Heart right ventricle (tissue), 16 donors: Measurements from ENCODE around the gene KLF3. TPM values are rescaled to one million over a fixed set of nuclear protein-coding genes. Genes with fewer than 3 reads are reported as not detected.
A peak's percentile ranks its signal among the peaks of the same experiment; 100 is the strongest.

Experiments
- ATAC-seq, 8 donors: fragments of 200-7000 bp; cut with Tn5 transposase; one replicate each; pipeline ENCODE4 v1.9.1; 2020; ENCODE audit warnings: mild to moderate bottlenecking in 8 of 8, moderate library complexity in 8 of 8, moderate number of reproducible peaks in 1 of 8
- DNase-seq, 2 donors: peaks; one replicate each; pipeline ENCODE4 v3.0.0-alpha.2; 2020
- H3K27ac ChIP-seq, 10 donors: fragments of 200-600 bp; sonication (generic) in 2 of 10; one replicate each; pipeline versions ENCODE4 v1.5.0 to v1.8.0; 2020 to 2022; ENCODE audit warnings: mild to moderate bottlenecking in 3 of 10
- H3K27me3 ChIP-seq, 7 donors: fragments of 200-600 bp; one replicate each; pipeline ENCODE4 v1.8.0; 2021 to 2022; ENCODE audit warnings: mild to moderate bottlenecking in 2 of 7
- H3K36me3 ChIP-seq, 9 donors: fragments of 200-600 bp; sonication (generic) in 1 of 9; one replicate each; pipeline versions ENCODE4 v1.5.0 to v1.8.0; 2020 to 2022; ENCODE audit warnings: mild to moderate bottlenecking in 2 of 9
- H3K4me1 ChIP-seq, 9 donors: fragments of 200-600 bp; sonication (generic) in 1 of 9; one replicate each; pipeline versions ENCODE4 v1.5.0 to v1.8.0; 2020 to 2022; ENCODE audit warnings: mild to moderate bottlenecking in 4 of 9
- H3K4me3 ChIP-seq, 10 donors: fragments of 200-600 bp; sonication (generic) in 2 of 10; one replicate each; pipeline versions ENCODE4 v1.5.0 to v1.8.0; 2020 to 2022; ENCODE audit warnings: mild to moderate bottlenecking in 7 of 10, moderate library complexity in 2 of 10
- H3K9me3 ChIP-seq, 11 donors: fragments of 200-600 bp in 10 of 11; sonication (generic) in 2 of 11; one replicate each; pipeline versions ENCODE4 v1.5.0 to v1.8.0; 2013 to 2022; ENCODE audit warnings: mild to moderate bottlenecking in 2 of 11, control low read depth in 1 of 11, moderate library complexity in 1 of 11
- CTCF ChIP-seq, 9 donors: fragments of 200-600 bp; sonication (generic) in 2 of 9; IDR thresholded peaks; one replicate each; pipeline versions ENCODE4 v1.5.0 to v1.8.0; 2021 to 2022; ENCODE audit warnings: antibody characterized with exemption in 9 of 9, mild to moderate bottlenecking in 5 of 9, moderate library complexity in 1 of 9
- WGBS, 2 donors: extraction: QIAGEN DNeasy Blood & Tissue Kit; methylation state at CpG; one replicate each; pipeline ENCODE4 v1.1.7; 2013; ENCODE audit warnings: inconsistent platforms in 1 of 2; 5-methylcytosine and 5-hydroxymethylcytosine counted together
- intact Hi-C, 10 donors: fragments of 100-400 bp; cut with DNase I; formaldehyde crosslinking; loops; one replicate each; pipeline versions ENCODE4 v1.11.1 to v1.14.2; 2022
- polyA plus RNA-seq, 2 donors: library from polyadenylated mRNA; stranded (reverse); fragments of 200-250 nt; gene quantifications; one replicate each; pipeline ENCODE4 v1.2.3, GENCODE V29; 2013
- total RNA-seq, 10 donors: library from RNA; stranded (reverse); fragmentation: NEBNext Ultra II Directional in 3 of 10; extraction: Animal tissue kit (Norgen Biotek cat#: 25700) in 3 of 10; gene quantifications; one replicate each; pipeline versions ENCODE4 v1.2.1 to v1.2.4, GENCODE V29; 2021 to 2023
- donor health status: Arrhythmogenic right ventricular cardiomyopathy.
- donor health status: ischemic (EF 13 %, LVEDD 7.1; RV severe dilation, severe dysfunction).
- donor health status: healthy with polysubstance abuse.
- donor health status: DM: no; HTN: yes; CAD: no.
- donor health status: DM: no; HTN: no; CAD: no.
- donor health status: ischemic (EF 25% LVEDD 6.9; RV normal size, moderate dysfunction).
- donor health status: ischemic (EF 25% LVEDD 5.7; RV mildly dilated, moderate dysfunction).
- donor health status: healthy.
- donor health status: DM: yes; HTN: yes; CAD: no.
- donor health status: Ischemic cardiomyopathy.
- donor health status: ischemic (EF 35%, LVEDD 5.7; RV mildly dilated, moderate dysfunction).
- donor health status: nonischemic (EF 11% LVEDD 7.7; RV severe dilation, severe dysfunction).
- donor health status: DM: yes; HTN: yes; CAD: no.
- donor health status: PGD.
- donor health status: ischemic (EF 29% LVEDD 5.4; RV normal size, mild dysfunction).
- donor health status: nonischemic (EF 23%, LVEDD 6.1; RV moderate dilation, normal function).

The KLF3 gene
- total and polyA plus RNA-seq, 12 donors = 9.9 to 25.1 (median 19.4) TPM

- 54 to 61% methylated on average over 5 of the region's 5 CpGs for WGBS, 2 donors
- intact Hi-C loops = loop anchor here in 9 of 10 donors (5.0 to 10.0 kb wide), 10 partner anchors 147 to 617 kb away; no protein-coding TSS in a partner anchor
- no peak for DNase-seq
- Histone ChIP-seq H3K4me1 (peaks cover 32 to 100% (median 98%) of the 10 kb centered on the region in 9 donors), H3K27ac (peak overlapping the region; percentile 59 to 100 (median 99)), H3K36me3 (no peaks in the 10 kb centered on the region), H3K4me3 (peak overlapping the region in 4 of 10 donors; percentile 20 to 90 (median 58)), H3K9me3 (no peaks in the 10 kb centered on the region), H3K27me3 (no peaks in the 10 kb centered on the region)
- TF ChIP-seq CTCF (IDR thresholded peaks at IDR 0.05) = no peak
- no peak for ATAC-seq
These were observed 7.6 kb downstream of the KLF3 start for GRCh38 chr4:38671592-38671940.

GRCh38 chr4:38672074-38672396, 8.0 kb downstream of the KLF3 start:
- H3K36me3 ChIP-seq = no peaks in the 10 kb centered on the region
- no peaks in the 10 kb centered on the region for H3K27me3 ChIP-seq
- peaks cover 32 to 100% (median 99%) of the 10 kb centered on the region in 9 donors for H3K4me1 ChIP-seq
- intact Hi-C loops = loop anchor here (2.0 to 10.0 kb wide), 12 partner anchors 147 to 617 kb away; no protein-coding TSS in a partner anchor
- H3K4me3 ChIP-seq = peak overlapping the region in 5 of 10 donors; percentile 9 to 32 (median 21)
- TF ChIP-seq CTCF (IDR thresholded peaks at IDR 0.05) = no peak
- DNase-seq (no peak), ATAC-seq (peak in 1 of 8 donors; percentile 18)
- 56 to 57% methylated on average over 3 of the region's 3 CpGs for WGBS, 2 donors
- H3K9me3 ChIP-seq = no peaks in the 10 kb centered on the region
- H3K27ac ChIP-seq = peak overlapping the region; percentile 59 to 100 (median 99)

- no peaks in the 10 kb centered on the region for H3K9me3 ChIP-seq
- DNase-seq = no peak
- peaks cover 32 to 100% (median 99%) of the 10 kb centered on the region in 9 donors for H3K4me1 ChIP-seq
- intact Hi-C loops = loop anchor here (2.0 to 10.0 kb wide), 12 partner anchors 148 to 618 kb away; no protein-coding TSS in a partner anchor
- peak; percentile 1 to 50 (median 10) for ATAC-seq
- 42 to 43% methylated on average over 13 of the region's 13 CpGs for WGBS, 2 donors
- H3K27ac ChIP-seq = peak overlapping the region; percentile 59 to 100 (median 99)
- H3K4me3 ChIP-seq = peak overlapping the region in 5 of 10 donors; percentile 9 to 32 (median 21)
- H3K27me3 ChIP-seq = no peaks in the 10 kb centered on the region
- no peak for TF ChIP-seq CTCF (IDR thresholded peaks at IDR 0.05)
- H3K36me3 ChIP-seq = no peaks in the 10 kb centered on the region
These were observed 8.6 kb downstream of the KLF3 start for GRCh38 chr4:38672397-38673129.

- Histone ChIP-seq H3K36me3 (no peaks in the 10 kb centered on the region), H3K9me3 (no peaks in the 10 kb centered on the region), H3K4me3 (peak overlapping the region in 4 of 10 donors; percentile 11 to 32 (median 26)), H3K27me3 (no peaks in the 10 kb centered on the region), H3K4me1 (peaks cover 32 to 100% (median 99%) of the 10 kb centered on the region in 9 donors), H3K27ac (peak overlapping the region; percentile 59 to 100 (median 99))
- intact Hi-C loops = loop anchor here (2.0 to 10.0 kb wide), 12 partner anchors 149 to 619 kb away; no protein-coding TSS in a partner anchor
- ATAC-seq (peak; percentile 36 to 87 (median 70)), DNase-seq (peak; percentile 60 to 72)
- 14 to 20% methylated on average over 7 of the region's 7 CpGs for WGBS, 2 donors
- TF ChIP-seq CTCF (IDR thresholded peaks at IDR 0.05) = no peak
These were observed 9.4 kb downstream of the KLF3 start for GRCh38 chr4:38673130-38673978.
